WTC11 (cell line): ENCODE measurements around the gene DHFR. TPM values are rescaled to one million over a fixed set of nuclear protein-coding genes. Genes with fewer than 3 reads are reported as not detected.

Source experiments
- ATAC-seq: fragments of 200-7000 bp; cut with Tn5 transposase; 2 replicates; pipeline ENCODE4 v1.10.0; 2021; ENCODE audit warnings: mild to moderate bottlenecking, moderate library complexity
- Bru-seq: library from RNA; stranded (reverse); fragments of 400-500 nt; gene quantifications from one replicate; lab custom pipeline; 2021; lab: Mats Ljungman, UMichigan
- CTCF ChIA-PET: fragments of 300-600 bp; sonication (Branson Sonifier 250); formaldehyde crosslinking; loops from one replicate; lab custom pipeline; 2021; ENCODE audit warnings: antibody characterized with exemption; lab: Charles Lee
- POLR2A ChIA-PET: fragments of 350-600 bp; sonication (Branson Sonifier 250); formaldehyde crosslinking; loops from one replicate; lab custom pipeline; 2021; ENCODE audit warnings: antibody characterized with exemption; lab: Charles Lee
- DNase-seq: peaks from one replicate; pipeline ENCODE4 v3.0.0; 2021; ENCODE audit warnings: low spot score
- H3K27ac Mint-ChIP-seq: 2 replicates; pipeline ENCODE4 v1.8.0; 2021; ENCODE audit warnings: mixed read lengths
- H3K27me3 Mint-ChIP-seq: 2 replicates; pipeline ENCODE4 v1.8.0; 2021; ENCODE audit warnings: low read depth, mild to moderate bottlenecking, moderate library complexity, mixed read lengths
- H3K36me3 Mint-ChIP-seq: 2 replicates; pipeline ENCODE4 v1.8.0; 2021; ENCODE audit warnings: mixed read lengths
- H3K4me1 Mint-ChIP-seq: 2 replicates; pipeline ENCODE4 v1.8.0; 2022; ENCODE audit warnings: mixed read lengths
- H3K4me3 Mint-ChIP-seq: 2 replicates; pipeline ENCODE4 v1.8.0; 2021; ENCODE audit warnings: mild to moderate bottlenecking, moderate library complexity, mixed read lengths
- H3K9me3 Mint-ChIP-seq: 2 replicates; pipeline ENCODE4 v1.8.0; 2021; ENCODE audit warnings: mixed read lengths
- ATF1 ChIP-seq: sonication (generic); formaldehyde crosslinking; IDR thresholded peaks from 2 replicates; pipeline ENCODE4 v1.8.1; 2023; ENCODE audit warnings: mild to moderate bottlenecking, moderate library complexity, missing genetic modification reagents
- CREB1 ChIP-seq: sonication (generic); formaldehyde crosslinking; IDR thresholded peaks from 2 replicates; pipeline ENCODE4 v1.8.0; 2023; ENCODE audit warnings: mild to moderate bottlenecking, missing genetic modification reagents
- ETV6 ChIP-seq: sonication (generic); formaldehyde crosslinking; IDR thresholded peaks from 2 replicates; pipeline ENCODE4 v1.8.1; 2022; ENCODE audit warnings: mild to moderate bottlenecking, missing genetic modification reagents
- FOXK1 ChIP-seq: sonication (generic); formaldehyde crosslinking; IDR thresholded peaks from 2 replicates; pipeline ENCODE4 v1.8.0; 2022; ENCODE audit warnings: mild to moderate bottlenecking, moderate library complexity, missing genetic modification reagents
- MXD4 ChIP-seq: fragments of 250-450 bp; sonication (Bioruptor Pico); IDR thresholded peaks from 2 replicates; pipeline ENCODE4 v1.8.0; 2021; ENCODE audit warnings: mild to moderate bottlenecking, moderate library complexity, borderline replicate concordance
- NFATC4 ChIP-seq: fragments of 250-450 bp; sonication (Bioruptor Pico); IDR thresholded peaks from 2 replicates; pipeline ENCODE4 v1.9.0; 2021; ENCODE audit warnings: mild to moderate bottlenecking
- TCF7 ChIP-seq: sonication (generic); formaldehyde crosslinking; IDR thresholded peaks from 2 replicates; pipeline ENCODE4 v1.8.0; 2022; ENCODE audit warnings: mild to moderate bottlenecking, low read depth, missing genetic modification reagents, moderate library complexity
- TEAD1 ChIP-seq: sonication (generic); formaldehyde crosslinking; IDR thresholded peaks from 2 replicates; pipeline ENCODE4 v1.8.0; 2022; ENCODE audit warnings: mild to moderate bottlenecking, missing genetic modification reagents
- ZNF138 ChIP-seq: sonication (generic); formaldehyde crosslinking; conservative IDR thresholded peaks from 2 replicates; pipeline ENCODE4 v1.8.1; 2022; ENCODE audit warnings: mild to moderate bottlenecking, moderate library complexity, missing genetic modification reagents
- ZNF219 ChIP-seq: sonication (generic); formaldehyde crosslinking; IDR thresholded peaks from 2 replicates; pipeline ENCODE4 v1.8.0; 2023; ENCODE audit warnings: missing genetic modification reagents, mild to moderate bottlenecking, borderline replicate concordance
- ZNF232 ChIP-seq: sonication (generic); formaldehyde crosslinking; IDR thresholded peaks from 2 replicates; pipeline ENCODE4 v1.8.0; 2022; ENCODE audit warnings: mild to moderate bottlenecking, missing genetic modification reagents
- long read RNA-seq, 3 experiments: library from RNA in 1 of 3; library from capped mRNA in 1 of 3; library from polyadenylated mRNA in 1 of 3; unstranded in 2 of 3; stranded (forward) in 1 of 3; transcript quantifications; one replicate each; pipeline ENCODE4 v2.0.0, GENCODE V29; 2021
- total RNA-seq: library from RNA; stranded (reverse); gene quantifications from 3 replicates; pipeline ENCODE4 v1.2.3, GENCODE V29; 2021
- TF ChIP-seq, protein P1 (sequence below): sonication (generic); formaldehyde crosslinking; IDR thresholded peaks from 2 replicates; pipeline ENCODE4 v1.8.1; 2022; ENCODE audit warnings: mild to moderate bottlenecking, missing genetic modification reagents, moderate library complexity, borderline replicate concordance
- TF ChIP-seq, protein P2 (sequence below): fragments of 250-450 bp; sonication (Bioruptor Pico); IDR thresholded peaks from 2 replicates; pipeline ENCODE4 v1.8.0; 2021; ENCODE audit warnings: mild to moderate bottlenecking
- TF ChIP-seq, protein P3 (sequence below): sonication (generic); formaldehyde crosslinking; IDR thresholded peaks from 2 replicates; pipeline ENCODE4 v1.8.1; 2022; ENCODE audit warnings: low read depth, mild to moderate bottlenecking, moderate library complexity, missing genetic modification reagents, borderline replicate concordance
- TF ChIP-seq, protein P4 (sequence below): sonication (generic); formaldehyde crosslinking; IDR thresholded peaks from 2 replicates; pipeline ENCODE4 v1.8.1; 2023; ENCODE audit warnings: mild to moderate bottlenecking, moderate library complexity, missing genetic modification reagents
- TF ChIP-seq, protein P5 (sequence below): fragments of 250-450 bp; sonication (Bioruptor Pico); IDR thresholded peaks from 2 replicates; pipeline ENCODE4 v1.9.0; 2021; ENCODE audit warnings: mild to moderate bottlenecking, borderline replicate concordance
- TF ChIP-seq, protein P6 (sequence below): sonication (generic); formaldehyde crosslinking; IDR thresholded peaks from 2 replicates; pipeline ENCODE4 v1.8.0; 2022; ENCODE audit warnings: mild to moderate bottlenecking, missing genetic modification reagents
- TF ChIP-seq, protein P7 (sequence below): sonication (generic); formaldehyde crosslinking; IDR thresholded peaks from 2 replicates; pipeline ENCODE4 v1.8.0; 2022; ENCODE audit warnings: mild to moderate bottlenecking, missing genetic modification reagents

Gene DHFR
- total RNA-seq (64.0 to 68.0 TPM (median 64.4 TPM) in 3 replicates), Bru-seq, nascent RNA (percentile 94 among the genes with signal in this experiment)
- long read RNA-seq, experiment 1, transcript DHFR-201 (6 exons, 3,917 nt), result major isoform, 354 of 419 reads
- long read RNA-seq, experiment 1, partial matches to known transcripts, result 9 of 419 reads
- long read RNA-seq, experiment 1, other reads (novel, unspliced or antisense), result 50 of 419 reads
- long read RNA-seq, experiment 2, transcript DHFR-201 (6 exons, 3,917 nt), result major isoform, 85 of 177 reads
- long read RNA-seq, experiment 2, partial matches to known transcripts, result 7 of 177 reads
- long read RNA-seq, experiment 2, other reads (novel, unspliced or antisense), result 82 of 177 reads
- long read RNA-seq, experiment 3, transcript DHFR-201 (6 exons, 3,917 nt), result major isoform, 46 of 55 reads
- long read RNA-seq, experiment 3, partial matches to known transcripts, result 4 of 55 reads
- long read RNA-seq, experiment 3, other reads (novel, unspliced or antisense), result 4 of 55 reads

DNA sequence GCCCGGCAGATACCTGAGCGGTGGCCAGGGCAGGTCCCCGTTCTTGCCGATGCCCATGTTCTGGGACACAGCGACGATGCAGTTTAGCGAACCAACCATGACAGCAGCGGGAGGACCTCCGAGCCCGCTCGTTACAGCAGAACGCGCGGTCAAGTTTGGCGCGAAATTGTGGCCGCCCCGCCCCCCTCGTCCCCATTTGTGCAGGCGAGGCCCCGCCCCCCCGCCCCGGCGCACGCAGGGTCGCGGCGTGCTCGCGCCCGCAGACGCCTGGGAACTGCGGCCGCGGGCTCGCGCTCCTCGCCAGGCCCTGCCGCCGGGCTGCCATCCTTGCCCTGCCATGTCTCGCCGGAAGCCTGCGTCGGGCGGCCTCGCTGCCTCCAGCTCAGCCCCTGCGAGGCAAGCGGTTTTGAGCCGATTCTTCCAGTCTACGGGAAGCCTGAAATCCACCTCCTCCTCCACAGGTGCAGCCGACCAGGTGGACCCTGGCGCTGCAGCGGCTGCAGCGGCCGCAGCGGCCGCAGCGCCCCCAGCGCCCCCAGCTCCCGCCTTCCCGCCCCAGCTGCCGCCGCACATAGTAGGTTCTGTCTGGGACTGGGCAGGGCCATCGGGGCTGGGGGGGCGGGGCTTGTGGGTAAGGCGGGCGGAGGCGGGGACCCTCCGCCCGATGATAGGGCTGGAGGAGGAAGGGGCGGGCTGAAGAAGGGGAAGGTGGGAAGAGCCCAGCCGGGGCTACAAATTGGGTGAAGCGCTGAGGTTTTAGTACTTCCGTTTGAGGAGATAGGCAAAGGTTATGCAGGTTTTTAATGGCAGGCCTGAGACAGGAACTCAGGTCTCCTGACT lies at the start of gene DHFR, which contains the start of gene MSH3:
Gene DHFR (minus strand): TSS at position 593 of the 840 bp plus-strand sequence. CDS start 494 bp downstream, at position 99.
Gene MSH3 (plus strand): TSS at position 262 of the 840 bp plus-strand sequence. CDS start 76 bp downstream, at position 338.
- H3K9me3 Mint-ChIP-seq, result no peaks in the 10 kb centered on the region
- ATAC-seq, result peak; percentile 76
- POLR2A ChIA-PET, result interaction anchor here (0.6 to 1.6 kb wide), 7 partner anchors 9 to 397 kb away, joined by 3 to 7 read pairs (median 3); partner anchors contain the start of gene ZFYVE16
- no peaks in the 10 kb centered on the region for H3K27me3 Mint-ChIP-seq
- CTCF ChIA-PET, result interaction anchor here (1.1 to 4.1 kb wide), 4 partner anchors 18 to 309 kb away, joined by 3 to 14 read pairs (median 5); no protein-coding TSS in a partner anchor
- H3K4me3 Mint-ChIP-seq, result peak within 1 kb of the TSS; percentile 91
- H3K36me3 Mint-ChIP-seq, result peaks cover 29% of the 10 kb centered on the region
- H3K27ac Mint-ChIP-seq, result peak within 1 kb of the TSS; percentile 91
- peaks cover 26% of the 10 kb centered on the region for H3K4me1 Mint-ChIP-seq
- peak; percentile 87 for DNase-seq
- no peak for TF ChIP-seq TCF7 (CRISPR knock-in tag)
- TF ChIP-seq, protein P1, sequence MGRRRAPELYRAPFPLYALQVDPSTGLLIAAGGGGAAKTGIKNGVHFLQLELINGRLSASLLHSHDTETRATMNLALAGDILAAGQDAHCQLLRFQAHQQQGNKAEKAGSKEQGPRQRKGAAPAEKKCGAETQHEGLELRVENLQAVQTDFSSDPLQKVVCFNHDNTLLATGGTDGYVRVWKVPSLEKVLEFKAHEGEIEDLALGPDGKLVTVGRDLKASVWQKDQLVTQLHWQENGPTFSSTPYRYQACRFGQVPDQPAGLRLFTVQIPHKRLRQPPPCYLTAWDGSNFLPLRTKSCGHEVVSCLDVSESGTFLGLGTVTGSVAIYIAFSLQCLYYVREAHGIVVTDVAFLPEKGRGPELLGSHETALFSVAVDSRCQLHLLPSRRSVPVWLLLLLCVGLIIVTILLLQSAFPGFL (CRISPR knock-in tag), result no peak
- TF ChIP-seq ETV6 (CRISPR knock-in tag), result peak; percentile 77
- no peak for TF ChIP-seq ZNF232 (CRISPR knock-in tag)
- TF ChIP-seq, protein P2, sequence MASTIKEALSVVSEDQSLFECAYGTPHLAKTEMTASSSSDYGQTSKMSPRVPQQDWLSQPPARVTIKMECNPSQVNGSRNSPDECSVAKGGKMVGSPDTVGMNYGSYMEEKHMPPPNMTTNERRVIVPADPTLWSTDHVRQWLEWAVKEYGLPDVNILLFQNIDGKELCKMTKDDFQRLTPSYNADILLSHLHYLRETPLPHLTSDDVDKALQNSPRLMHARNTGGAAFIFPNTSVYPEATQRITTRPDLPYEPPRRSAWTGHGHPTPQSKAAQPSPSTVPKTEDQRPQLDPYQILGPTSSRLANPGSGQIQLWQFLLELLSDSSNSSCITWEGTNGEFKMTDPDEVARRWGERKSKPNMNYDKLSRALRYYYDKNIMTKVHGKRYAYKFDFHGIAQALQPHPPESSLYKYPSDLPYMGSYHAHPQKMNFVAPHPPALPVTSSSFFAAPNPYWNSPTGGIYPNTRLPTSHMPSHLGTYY (CRISPR knock-in tag), result no peak
- no peak for TF ChIP-seq NFATC4 (CRISPR knock-in tag)
- no peak for TF ChIP-seq ZNF138
- TF ChIP-seq MXD4 (CRISPR knock-in tag), result no peak
- TF ChIP-seq TEAD1 (CRISPR knock-in tag), result 0 out of 2 replicates have a peak, but pooled peaks have one; percentile 7
- TF ChIP-seq, protein P3, sequence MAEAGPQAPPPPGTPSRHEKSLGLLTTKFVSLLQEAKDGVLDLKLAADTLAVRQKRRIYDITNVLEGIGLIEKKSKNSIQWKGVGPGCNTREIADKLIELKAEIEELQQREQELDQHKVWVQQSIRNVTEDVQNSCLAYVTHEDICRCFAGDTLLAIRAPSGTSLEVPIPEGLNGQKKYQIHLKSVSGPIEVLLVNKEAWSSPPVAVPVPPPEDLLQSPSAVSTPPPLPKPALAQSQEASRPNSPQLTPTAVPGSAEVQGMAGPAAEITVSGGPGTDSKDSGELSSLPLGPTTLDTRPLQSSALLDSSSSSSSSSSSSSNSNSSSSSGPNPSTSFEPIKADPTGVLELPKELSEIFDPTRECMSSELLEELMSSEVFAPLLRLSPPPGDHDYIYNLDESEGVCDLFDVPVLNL (CRISPR knock-in tag), result peak; percentile 83
- TF ChIP-seq ZNF219 (CRISPR knock-in tag), result no peak
- TF ChIP-seq, protein P4, sequence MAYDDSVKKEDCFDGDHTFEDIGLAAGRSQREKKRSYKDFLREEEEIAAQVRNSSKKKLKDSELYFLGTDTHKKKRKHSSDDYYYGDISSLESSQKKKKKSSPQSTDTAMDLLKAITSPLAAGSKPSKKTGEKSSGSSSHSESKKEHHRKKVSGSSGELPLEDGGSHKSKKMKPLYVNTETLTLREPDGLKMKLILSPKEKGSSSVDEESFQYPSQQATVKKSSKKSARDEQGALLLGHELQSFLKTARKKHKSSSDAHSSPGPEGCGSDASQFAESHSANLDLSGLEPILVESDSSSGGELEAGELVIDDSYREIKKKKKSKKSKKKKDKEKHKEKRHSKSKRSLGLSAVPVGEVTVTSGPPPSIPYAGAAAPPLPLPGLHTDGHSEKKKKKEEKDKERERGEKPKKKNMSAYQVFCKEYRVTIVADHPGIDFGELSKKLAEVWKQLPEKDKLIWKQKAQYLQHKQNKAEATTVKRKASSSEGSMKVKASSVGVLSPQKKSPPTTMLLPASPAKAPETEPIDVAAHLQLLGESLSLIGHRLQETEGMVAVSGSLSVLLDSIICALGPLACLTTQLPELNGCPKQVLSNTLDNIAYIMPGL, result no peak
- TF ChIP-seq, protein P5, sequence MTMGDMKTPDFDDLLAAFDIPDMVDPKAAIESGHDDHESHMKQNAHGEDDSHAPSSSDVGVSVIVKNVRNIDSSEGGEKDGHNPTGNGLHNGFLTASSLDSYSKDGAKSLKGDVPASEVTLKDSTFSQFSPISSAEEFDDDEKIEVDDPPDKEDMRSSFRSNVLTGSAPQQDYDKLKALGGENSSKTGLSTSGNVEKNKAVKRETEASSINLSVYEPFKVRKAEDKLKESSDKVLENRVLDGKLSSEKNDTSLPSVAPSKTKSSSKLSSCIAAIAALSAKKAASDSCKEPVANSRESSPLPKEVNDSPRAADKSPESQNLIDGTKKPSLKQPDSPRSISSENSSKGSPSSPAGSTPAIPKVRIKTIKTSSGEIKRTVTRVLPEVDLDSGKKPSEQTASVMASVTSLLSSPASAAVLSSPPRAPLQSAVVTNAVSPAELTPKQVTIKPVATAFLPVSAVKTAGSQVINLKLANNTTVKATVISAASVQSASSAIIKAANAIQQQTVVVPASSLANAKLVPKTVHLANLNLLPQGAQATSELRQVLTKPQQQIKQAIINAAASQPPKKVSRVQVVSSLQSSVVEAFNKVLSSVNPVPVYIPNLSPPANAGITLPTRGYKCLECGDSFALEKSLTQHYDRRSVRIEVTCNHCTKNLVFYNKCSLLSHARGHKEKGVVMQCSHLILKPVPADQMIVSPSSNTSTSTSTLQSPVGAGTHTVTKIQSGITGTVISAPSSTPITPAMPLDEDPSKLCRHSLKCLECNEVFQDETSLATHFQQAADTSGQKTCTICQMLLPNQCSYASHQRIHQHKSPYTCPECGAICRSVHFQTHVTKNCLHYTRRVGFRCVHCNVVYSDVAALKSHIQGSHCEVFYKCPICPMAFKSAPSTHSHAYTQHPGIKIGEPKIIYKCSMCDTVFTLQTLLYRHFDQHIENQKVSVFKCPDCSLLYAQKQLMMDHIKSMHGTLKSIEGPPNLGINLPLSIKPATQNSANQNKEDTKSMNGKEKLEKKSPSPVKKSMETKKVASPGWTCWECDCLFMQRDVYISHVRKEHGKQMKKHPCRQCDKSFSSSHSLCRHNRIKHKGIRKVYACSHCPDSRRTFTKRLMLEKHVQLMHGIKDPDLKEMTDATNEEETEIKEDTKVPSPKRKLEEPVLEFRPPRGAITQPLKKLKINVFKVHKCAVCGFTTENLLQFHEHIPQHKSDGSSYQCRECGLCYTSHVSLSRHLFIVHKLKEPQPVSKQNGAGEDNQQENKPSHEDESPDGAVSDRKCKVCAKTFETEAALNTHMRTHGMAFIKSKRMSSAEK (CRISPR knock-in tag), result no peak
- TF ChIP-seq, protein P6, sequence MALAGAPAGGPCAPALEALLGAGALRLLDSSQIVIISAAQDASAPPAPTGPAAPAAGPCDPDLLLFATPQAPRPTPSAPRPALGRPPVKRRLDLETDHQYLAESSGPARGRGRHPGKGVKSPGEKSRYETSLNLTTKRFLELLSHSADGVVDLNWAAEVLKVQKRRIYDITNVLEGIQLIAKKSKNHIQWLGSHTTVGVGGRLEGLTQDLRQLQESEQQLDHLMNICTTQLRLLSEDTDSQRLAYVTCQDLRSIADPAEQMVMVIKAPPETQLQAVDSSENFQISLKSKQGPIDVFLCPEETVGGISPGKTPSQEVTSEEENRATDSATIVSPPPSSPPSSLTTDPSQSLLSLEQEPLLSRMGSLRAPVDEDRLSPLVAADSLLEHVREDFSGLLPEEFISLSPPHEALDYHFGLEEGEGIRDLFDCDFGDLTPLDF, result 0 out of 2 replicates have a peak, but pooled peaks have one; percentile 52
- TF ChIP-seq FOXK1 (CRISPR knock-in tag), result 0 out of 2 replicates have a peak, but pooled peaks have one; percentile 36
- TF ChIP-seq, protein P7, sequence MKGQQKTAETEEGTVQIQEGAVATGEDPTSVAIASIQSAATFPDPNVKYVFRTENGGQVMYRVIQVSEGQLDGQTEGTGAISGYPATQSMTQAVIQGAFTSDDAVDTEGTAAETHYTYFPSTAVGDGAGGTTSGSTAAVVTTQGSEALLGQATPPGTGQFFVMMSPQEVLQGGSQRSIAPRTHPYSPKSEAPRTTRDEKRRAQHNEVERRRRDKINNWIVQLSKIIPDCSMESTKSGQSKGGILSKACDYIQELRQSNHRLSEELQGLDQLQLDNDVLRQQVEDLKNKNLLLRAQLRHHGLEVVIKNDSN (CRISPR knock-in tag), result no peak
- no peak for TF ChIP-seq CREB1 (CRISPR knock-in tag)
- no peak for TF ChIP-seq ATF1 (CRISPR knock-in tag)
